Measurements from ENCODE around the gene FAM107B. TPM values are rescaled to one million over a fixed set of nuclear protein-coding genes. Genes with fewer than 3 reads are reported as not detected.

Gene FAM107B
- total RNA-seq, 1 experiment from 2014 or later = 24.5 TPM

DNA sequence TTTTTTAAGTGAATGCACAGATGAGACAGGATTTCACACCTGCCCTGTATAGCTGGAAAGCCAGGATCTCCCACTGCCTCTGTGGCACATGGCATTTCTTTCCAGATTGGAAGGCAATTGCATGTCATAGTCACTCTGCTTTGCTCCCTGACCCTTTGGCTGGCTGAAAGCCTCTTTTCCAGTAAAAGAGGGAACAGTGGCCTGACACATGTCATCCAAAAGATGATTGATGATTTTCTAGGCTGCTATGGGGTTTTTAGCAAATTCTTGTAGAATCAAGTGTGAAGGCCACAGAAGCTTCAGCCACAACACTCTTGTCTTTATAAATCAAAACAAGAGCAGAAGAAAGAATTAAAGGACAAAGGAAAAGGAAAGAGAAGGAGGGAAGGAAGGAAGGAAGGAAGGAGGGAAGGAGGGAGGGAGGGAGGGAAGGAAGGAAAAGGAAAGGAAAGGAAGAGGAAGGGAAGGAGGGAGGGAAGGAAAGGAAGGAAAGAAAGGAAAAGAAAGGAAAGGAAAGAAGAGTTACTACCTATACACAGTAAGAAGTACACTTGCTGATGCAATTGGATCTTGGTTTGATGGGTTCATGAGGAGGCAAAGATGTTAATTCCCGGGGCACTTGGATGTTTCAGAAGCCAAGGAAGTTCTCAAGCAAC is 285.0 kb downstream of the FAM107B start:
- H3K79me1 ChIP-seq (ENCODE audit: insufficient read depth, low read depth, low read length, poor library complexity, severe bottlenecking) = no peaks in the 10 kb centered on the region

More for the DNA sequence above, 285.0 kb downstream of the FAM107B start:
- H2BK120ac ChIP-seq (ENCODE audit: low read depth, low read length, poor library complexity, severe bottlenecking) = no peak overlapping the region
- no peak overlapping the region for H2BK20ac ChIP-seq (ENCODE audit: low read depth, low read length, poor library complexity, severe bottlenecking)
- no peak overlapping the region for H2AK5ac ChIP-seq (ENCODE audit: insufficient read length, low read length)
- H3K18ac ChIP-seq (ENCODE audit: insufficient read length, low read depth, low read length) = no peak overlapping the region
- H3K9ac ChIP-seq (ENCODE audit: extremely low read depth, insufficient read length, low read length) = no peak overlapping the region
- no peak overlapping the region for H4K91ac ChIP-seq (ENCODE audit: insufficient read length, low read depth, low read length)
- no peaks in the 10 kb centered on the region for H3K4me1 ChIP-seq (ENCODE audit: insufficient read depth, low read length)
- no peak overlapping the region for H2BK15ac ChIP-seq (ENCODE audit: low read depth, low read length)
- no peak overlapping the region for H4K8ac ChIP-seq (replicated peaks; ENCODE audit: insufficient read length, low read depth, low read length)
- H3K79me2 ChIP-seq (ENCODE audit: insufficient read depth, low read length) = no peaks in the 10 kb centered on the region
- no peaks in the 10 kb centered on the region for H3K9me3 Mint-ChIP-seq
- no peak overlapping the region for H2BK5ac ChIP-seq (ENCODE audit: insufficient read length, low read length)
- H3K36me3 Mint-ChIP-seq (ENCODE audit: insufficient read depth in 1 of 3, low read depth in 3 of 3) = no peaks in the 10 kb centered on the region; a peak in 1 of 7 replicates
- no peaks in the 10 kb centered on the region for H3K27me3 ChIP-seq (ENCODE audit: insufficient read depth, low read length)
- H2AFZ ChIP-seq (ENCODE audit: low read length) = no peak overlapping the region
- H4K20me1 ChIP-seq (ENCODE audit: control insufficient read depth, insufficient read depth, insufficient read length) = no peaks in the 10 kb centered on the region
- no peak overlapping the region for H3T11ph ChIP-seq (ENCODE audit: low read length)
- H3K14ac ChIP-seq (ENCODE audit: insufficient read depth, low read length) = no peak overlapping the region
- H3K23ac ChIP-seq (ENCODE audit: insufficient read length, low read depth, low read length) = no peak overlapping the region
- TF ChIP-seq, protein P1, sequence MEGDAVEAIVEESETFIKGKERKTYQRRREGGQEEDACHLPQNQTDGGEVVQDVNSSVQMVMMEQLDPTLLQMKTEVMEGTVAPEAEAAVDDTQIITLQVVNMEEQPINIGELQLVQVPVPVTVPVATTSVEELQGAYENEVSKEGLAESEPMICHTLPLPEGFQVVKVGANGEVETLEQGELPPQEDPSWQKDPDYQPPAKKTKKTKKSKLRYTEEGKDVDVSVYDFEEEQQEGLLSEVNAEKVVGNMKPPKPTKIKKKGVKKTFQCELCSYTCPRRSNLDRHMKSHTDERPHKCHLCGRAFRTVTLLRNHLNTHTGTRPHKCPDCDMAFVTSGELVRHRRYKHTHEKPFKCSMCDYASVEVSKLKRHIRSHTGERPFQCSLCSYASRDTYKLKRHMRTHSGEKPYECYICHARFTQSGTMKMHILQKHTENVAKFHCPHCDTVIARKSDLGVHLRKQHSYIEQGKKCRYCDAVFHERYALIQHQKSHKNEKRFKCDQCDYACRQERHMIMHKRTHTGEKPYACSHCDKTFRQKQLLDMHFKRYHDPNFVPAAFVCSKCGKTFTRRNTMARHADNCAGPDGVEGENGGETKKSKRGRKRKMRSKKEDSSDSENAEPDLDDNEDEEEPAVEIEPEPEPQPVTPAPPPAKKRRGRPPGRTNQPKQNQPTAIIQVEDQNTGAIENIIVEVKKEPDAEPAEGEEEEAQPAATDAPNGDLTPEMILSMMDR (conservative IDR thresholded peaks at IDR 0.05) = no peak
- no peak overlapping the region for H4K5ac ChIP-seq (ENCODE audit: insufficient read length, low read depth, low read length)
- no CpG with 5 or more reads among the region's 1 CpG for WGBS (ENCODE audit: extremely low coverage, insufficient read length, low lambda C conversion rate)
- H2BK12ac ChIP-seq (ENCODE audit: insufficient read length, low read depth, low read length) = no peak overlapping the region
- H3K27me3 Mint-ChIP-seq (ENCODE audit: low read depth) = peaks cover 4% of the 10 kb centered on the region; the same call in 1 of the 2 replicates
- no peaks in the 10 kb centered on the region for H3K23me2 ChIP-seq (ENCODE audit: insufficient read length, low read depth, low read length, poor library complexity, severe bottlenecking)
- 0 out of 4 replicates have a peak, but pooled peaks cover 2 to 4% of the 10 kb centered on the region in 2 experiments for H3K4me1 Mint-ChIP-seq
- no peak overlapping the region for H3K27ac Mint-ChIP-seq
- no peak overlapping the region for H3K56ac ChIP-seq (ENCODE audit: insufficient read length, low read depth, low read length)
- H3K4me3 Mint-ChIP-seq = no peak overlapping the region
- H3K4ac ChIP-seq (ENCODE audit: low read depth, low read length) = no peak overlapping the region
- H3K4me2 ChIP-seq (ENCODE audit: insufficient read depth, insufficient read length, low read length) = no peak overlapping the region
- no peak overlapping the region for H3K27ac ChIP-seq (ENCODE audit: insufficient read length, low read depth, low read length)
- DNase-seq = no peak
- no peaks in the 10 kb centered on the region for H3K9me3 ChIP-seq (ENCODE audit: control insufficient read depth, low read depth, low read length)

All from H9 (cell line).